HG02588 (cell line): ENCODE data around the gene ZNF253.
A peak's percentile ranks its signal among the peaks of the same experiment; 100 is the strongest.
"Not testable (repeated sequence)": the region's sequence is repeated elsewhere in the genome, so short reads cannot be mapped to it uniquely, and the experiment has no call there.

Experiments used
- ATAC-seq: cut with Tn5 transposase; IDR thresholded peaks from one replicate; pipeline ENCODE4 v1.9.1; 2021; ENCODE audit warnings: mild to moderate bottlenecking, moderate library complexity; ENCODE audit not compliant: unreplicated experiment

Gene ZNF253

GRCh38 chr19:19892055-19892941, 26.6 kb downstream of the ZNF253 start:
- not testable (repeated sequence) for ATAC-seq

GRCh38 chr19:19900139-19900728, 34.6 kb downstream of the ZNF253 start:
- ATAC-seq = peak; percentile 2

- ATAC-seq = peak; percentile 87
These were observed 35.2 kb downstream of the ZNF253 start, which contains the start of gene ZNF93 for GRCh38 chr19:19900729-19901444. ZNF93 (plus strand) TSS chr19:19900946; CDS start chr19:19901089, 143 bp downstream.

- not testable (repeated sequence) for ATAC-seq
These were observed 41.9 kb downstream of the ZNF253 start for GRCh38 chr19:19907551-19907950.

- no peak for ATAC-seq
These were observed 44.0 kb downstream of the ZNF253 start for GRCh38 chr19:19909654-19910053.

- no peak for ATAC-seq
These were observed 45.5 kb downstream of the ZNF253 start for GRCh38 chr19:19911150-19911549.

- no peak for ATAC-seq
These were observed 48.9 kb downstream of the ZNF253 start for GRCh38 chr19:19914596-19914995.

GRCh38 chr19:19930417-19930816, 64.7 kb downstream of the ZNF253 start:
- not testable (repeated sequence) for ATAC-seq

- not testable (repeated sequence) for ATAC-seq
These were observed 68.0 kb downstream of the ZNF253 start for GRCh38 chr19:19933432-19934314.

GRCh38 chr19:19937403-19937802, 71.7 kb downstream of the ZNF253 start:
- no peak for ATAC-seq

GRCh38 chr19:19938449-19938848, 72.8 kb downstream of the ZNF253 start:
- no peak for ATAC-seq

GRCh38 chr19:19943848-19944582, 78.3 kb downstream of the ZNF253 start:
- ATAC-seq = no peak
